HFF-Myc (cell line): Measurements from ENCODE around the gene DDX1.
"Not testable (repeated sequence)": the region's sequence is repeated elsewhere in the genome, so short reads cannot be mapped to it uniquely, and the experiment has no call there.

ENCODE experiments used
- DNase-seq: peaks from one replicate; pipeline ENCODE4 v3.0.0-alpha.2; 2011; ENCODE audit warnings: low read depth; ENCODE audit errors: extremely low read depth
- H3K4me3 ChIP-seq: replicated peaks from 2 replicates; pipeline ENCODE4 v1.5.1; 2011; ENCODE audit warnings: low read depth, mild to moderate bottlenecking, control low read depth, low read length
- CTCF ChIP-seq: IDR thresholded peaks from 2 replicates; pipeline ENCODE4 v1.5.1; 2012; ENCODE audit warnings: mild to moderate bottlenecking, low read depth, low read length, control low read depth; ENCODE audit errors: missing control alignments

The DDX1 gene

GRCh38 chr2:15619076-15619475, 27.4 kb downstream of the DDX1 start:
- H3K4me3 ChIP-seq, result no peak overlapping the region
- TF ChIP-seq CTCF, result no peak
- DNase-seq, result no peak

- TF ChIP-seq CTCF, result no peak
- H3K4me3 ChIP-seq, result no peak overlapping the region
- DNase-seq, result no peak
Observed at GRCh38 chr2:15619510-15619909, 27.8 kb downstream of the DDX1 start.

- H3K4me3 ChIP-seq, result no peak overlapping the region
- no peak for TF ChIP-seq CTCF
- no peak for DNase-seq
Observed at GRCh38 chr2:15619938-15620337, 28.3 kb downstream of the DDX1 start.

- no peak overlapping the region for H3K4me3 ChIP-seq
- DNase-seq, result no peak
- no peak for TF ChIP-seq CTCF
Observed at GRCh38 chr2:15620340-15620739, 28.7 kb downstream of the DDX1 start.

GRCh38 chr2:15620857-15621471, 29.3 kb downstream of the DDX1 start:
- H3K4me3 ChIP-seq, result no peak overlapping the region
- TF ChIP-seq CTCF, result no peak
- no peak for DNase-seq

- not testable (repeated sequence) for H3K4me3 ChIP-seq, DNase-seq
Observed at GRCh38 chr2:15621472-15621870, 29.8 kb downstream of the DDX1 start.

GRCh38 chr2:15622214-15622613, 30.5 kb downstream of the DDX1 start:
- DNase-seq, result no peak
- no peak for TF ChIP-seq CTCF
- no peak overlapping the region for H3K4me3 ChIP-seq
